ENCODE data around the gene STRA6.
A peak's percentile ranks its signal among the peaks of the same experiment; 100 is the strongest.

The STRA6 gene

GRCh38 chr15:74227968-74228722, 25.6 kb upstream of the STRA6 start:
- peak; percentile 72 for DNase-seq

GRCh38 chr15:74226761-74227540, 24.4 kb upstream of the STRA6 start:
- DNase-seq = no peak

GRCh38 chr15:74225928-74226327, 23.3 kb upstream of the STRA6 start:
- DNase-seq = no peak

GRCh38 chr15:74222240-74223119, 19.9 kb upstream of the STRA6 start:
- DNase-seq = no peak

- DNase-seq = no peak
These were observed 19.0 kb upstream of the STRA6 start for GRCh38 chr15:74221399-74222239.

- peak; percentile 88 for DNase-seq
These were observed 18.1 kb upstream of the STRA6 start for GRCh38 chr15:74220475-74221248.

- no peak for DNase-seq
These were observed 15.6 kb upstream of the STRA6 start for GRCh38 chr15:74217907-74218885.

- no peak for DNase-seq
These were observed 14.4 kb upstream of the STRA6 start for GRCh38 chr15:74216949-74217348.

- no peak for DNase-seq
These were observed 13.4 kb upstream of the STRA6 start for GRCh38 chr15:74215958-74216357.

GRCh38 chr15:74214324-74215021, 11.9 kb upstream of the STRA6 start:
- no peak for DNase-seq

- peak; percentile 84 for DNase-seq
These were observed 11.3 kb upstream of the STRA6 start for GRCh38 chr15:74213858-74214284.

- DNase-seq = no peak
These were observed 9.9 kb upstream of the STRA6 start for GRCh38 chr15:74212494-74212893.

- no peak for DNase-seq
These were observed 9.1 kb upstream of the STRA6 start for GRCh38 chr15:74211656-74212055.

- DNase-seq = no peak
These were observed 8.1 kb upstream of the STRA6 start for GRCh38 chr15:74210729-74211128.

- no peak for DNase-seq
These were observed 7.5 kb upstream of the STRA6 start for GRCh38 chr15:74209997-74210671.

- DNase-seq = no peak
These were observed 7.0 kb upstream of the STRA6 start for GRCh38 chr15:74209560-74209958.

- no peak for DNase-seq
These were observed 6.4 kb upstream of the STRA6 start for GRCh38 chr15:74208901-74209559.

GRCh38 chr15:74208496-74208895, 5.9 kb upstream of the STRA6 start:
- no peak for DNase-seq
